Measurements from ENCODE around the gene PIAS1. TPM values are rescaled to one million over a fixed set of nuclear protein-coding genes. Genes with fewer than 3 reads are reported as not detected.

The PIAS1 gene
- total RNA-seq, 4 donors from 2014 or later, result 91.6 to 202 (median 111) TPM

DNA sequence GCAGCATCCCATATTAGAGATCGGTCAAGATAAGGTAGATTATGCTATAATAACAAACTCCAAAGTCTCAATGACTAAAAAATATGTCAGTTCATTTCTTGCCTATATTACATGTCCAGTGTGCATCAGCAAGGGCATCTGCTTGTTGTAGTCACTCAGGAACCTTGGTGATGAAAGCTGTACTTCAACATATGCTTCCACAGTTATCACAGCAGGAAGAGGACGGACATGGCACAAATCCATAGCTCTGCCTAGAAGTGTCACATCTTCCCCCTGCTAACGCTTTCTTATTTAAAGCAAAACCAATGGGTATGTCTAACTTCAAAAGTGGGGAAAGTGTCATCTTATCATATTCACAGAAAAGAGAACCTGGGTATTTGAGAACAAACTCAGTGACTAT is 20.0 kb upstream of the PIAS1 start:
- Histone ChIP-seq H3K9me3 (no peaks in the 10 kb centered on the region), H3K4me3 (replicated peaks in 1 of 3) (no peak overlapping the region), H3K27ac (no peak overlapping the region), H3K36me3 (no peaks in the 10 kb centered on the region), H3K4me1 (no peaks in the 10 kb centered on the region), H3K27me3 (no peaks in the 10 kb centered on the region)
- TF ChIP-seq, protein P1, sequence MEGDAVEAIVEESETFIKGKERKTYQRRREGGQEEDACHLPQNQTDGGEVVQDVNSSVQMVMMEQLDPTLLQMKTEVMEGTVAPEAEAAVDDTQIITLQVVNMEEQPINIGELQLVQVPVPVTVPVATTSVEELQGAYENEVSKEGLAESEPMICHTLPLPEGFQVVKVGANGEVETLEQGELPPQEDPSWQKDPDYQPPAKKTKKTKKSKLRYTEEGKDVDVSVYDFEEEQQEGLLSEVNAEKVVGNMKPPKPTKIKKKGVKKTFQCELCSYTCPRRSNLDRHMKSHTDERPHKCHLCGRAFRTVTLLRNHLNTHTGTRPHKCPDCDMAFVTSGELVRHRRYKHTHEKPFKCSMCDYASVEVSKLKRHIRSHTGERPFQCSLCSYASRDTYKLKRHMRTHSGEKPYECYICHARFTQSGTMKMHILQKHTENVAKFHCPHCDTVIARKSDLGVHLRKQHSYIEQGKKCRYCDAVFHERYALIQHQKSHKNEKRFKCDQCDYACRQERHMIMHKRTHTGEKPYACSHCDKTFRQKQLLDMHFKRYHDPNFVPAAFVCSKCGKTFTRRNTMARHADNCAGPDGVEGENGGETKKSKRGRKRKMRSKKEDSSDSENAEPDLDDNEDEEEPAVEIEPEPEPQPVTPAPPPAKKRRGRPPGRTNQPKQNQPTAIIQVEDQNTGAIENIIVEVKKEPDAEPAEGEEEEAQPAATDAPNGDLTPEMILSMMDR (IDR thresholded peaks at IDR 0.05), result no peak
- 82 to 88% methylated on average over 3 of the region's 3 CpGs for WGBS, 2 donors
- intact Hi-C loops (cut with DNase I), result no loop called here
- DNase-seq, result no peak

DNA sequence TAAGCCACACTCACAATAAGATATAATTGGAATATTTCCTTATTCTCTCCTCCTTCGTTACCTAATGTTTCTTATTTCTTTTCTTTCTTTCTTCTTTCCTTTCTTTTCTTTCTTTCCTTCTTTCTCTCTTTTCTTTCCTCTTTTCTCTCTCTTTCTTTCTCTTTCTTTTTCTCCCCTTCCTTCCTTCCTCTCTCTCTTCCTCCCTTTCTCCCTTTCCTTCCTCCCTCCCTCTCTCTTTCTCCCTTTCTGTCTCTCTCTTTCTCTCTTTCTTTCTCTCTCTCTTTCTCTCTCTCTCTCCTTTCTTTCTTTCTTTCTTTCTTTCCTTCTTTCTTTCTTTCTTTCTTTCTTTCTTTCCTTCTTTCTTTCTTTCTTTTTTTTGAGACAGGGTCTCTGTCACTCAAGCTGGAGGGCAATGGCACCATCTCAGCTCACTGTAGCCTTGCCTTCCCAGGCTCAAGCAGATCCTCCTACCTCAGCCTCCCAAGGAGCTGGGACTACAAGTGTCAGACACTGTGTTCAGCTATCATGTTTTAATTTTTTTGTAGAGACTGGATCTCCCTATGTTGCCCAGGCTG is 19.3 kb upstream of the PIAS1 start:
- H3K27me3 ChIP-seq, result no peaks in the 10 kb centered on the region
- H3K9me3 ChIP-seq, result no peaks in the 10 kb centered on the region
- no peaks in the 10 kb centered on the region for H3K36me3 ChIP-seq
- TF ChIP-seq, protein P1 (IDR thresholded peaks at IDR 0.05), result no peak
- TF ChIP-seq POLR2A (IDR thresholded peaks at IDR 0.05), result no peak
- H3K4me3 ChIP-seq (replicated peaks in 1 of 3), result no peak overlapping the region
- 85 to 92% methylated on average over 1 of the region's 1 CpG for WGBS, 2 donors
- DNase-seq, result no peak
- intact Hi-C loops (cut with DNase I), result no loop called here
- H3K4me1 ChIP-seq, result no peaks in the 10 kb centered on the region
- no peak overlapping the region for H3K27ac ChIP-seq

DNA sequence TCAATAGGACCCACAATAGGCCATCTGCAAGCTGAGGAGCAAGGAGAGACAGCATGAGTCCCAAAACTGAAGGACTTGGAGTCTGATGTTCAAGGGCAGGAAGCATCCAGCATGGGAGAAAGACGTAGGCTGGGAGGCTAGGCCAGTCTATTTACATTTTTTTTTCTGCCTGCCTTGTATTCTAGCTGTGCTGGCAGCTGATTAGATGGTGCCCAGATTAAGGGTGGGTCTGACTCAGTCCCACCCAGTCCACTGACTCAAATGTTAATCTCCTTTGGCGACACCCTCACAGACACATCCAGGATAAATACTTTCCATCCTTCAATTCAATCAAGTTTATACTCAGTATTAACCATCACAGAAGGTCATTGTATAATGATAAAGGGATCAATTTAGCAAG is 15.9 kb upstream of the PIAS1 start:
- TF ChIP-seq, protein P1 (IDR thresholded peaks at IDR 0.05), result no peak
- intact Hi-C loops (cut with DNase I), result no loop called here
- no peak overlapping the region for H3K4me3 ChIP-seq (replicated peaks in 1 of 3)
- no peaks in the 10 kb centered on the region for H3K27me3 ChIP-seq
- 85 to 96% methylated on average over 2 of the region's 2 CpGs for WGBS, 2 donors
- no peaks in the 10 kb centered on the region for H3K9me3 ChIP-seq
- DNase-seq, result no peak
- H3K36me3 ChIP-seq, result no peaks in the 10 kb centered on the region
- no peaks in the 10 kb centered on the region for H3K4me1 ChIP-seq
- no peak overlapping the region for H3K27ac ChIP-seq

DNA sequence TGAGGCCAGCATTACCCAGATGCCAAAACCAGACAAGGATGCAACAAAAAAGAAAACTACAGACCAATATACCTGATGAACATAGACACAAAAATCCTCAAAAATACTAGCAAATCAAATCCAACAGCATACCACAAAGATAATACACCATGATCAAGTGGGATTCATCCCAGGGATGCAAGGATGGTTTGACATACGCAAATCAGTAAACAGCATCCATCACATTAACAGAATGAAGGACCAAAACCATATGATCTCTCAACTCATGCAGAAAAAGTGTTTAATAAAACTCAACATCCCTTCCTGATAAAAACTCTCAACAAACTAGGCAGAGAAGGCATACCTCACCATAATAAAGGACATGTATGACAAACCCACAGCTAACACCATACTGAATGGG is 14.0 kb upstream of the PIAS1 start:
- TF ChIP-seq, protein P1 (IDR thresholded peaks at IDR 0.05), result no peak
- no peak for TF ChIP-seq POLR2A (IDR thresholded peaks at IDR 0.05)
- no peak overlapping the region for H3K4me3 ChIP-seq (replicated peaks in 1 of 3)
- no peak overlapping the region for H3K27ac ChIP-seq
- H3K36me3 ChIP-seq, result no peaks in the 10 kb centered on the region
- intact Hi-C loops (cut with DNase I), result no loop called here
- WGBS, 2 donors, result 91 to 100% methylated on average over 1 of the region's 1 CpG
- no peak for DNase-seq
- H3K4me1 ChIP-seq, result no peaks in the 10 kb centered on the region
- H3K9me3 ChIP-seq, result no peaks in the 10 kb centered on the region
- no peaks in the 10 kb centered on the region for H3K27me3 ChIP-seq

DNA sequence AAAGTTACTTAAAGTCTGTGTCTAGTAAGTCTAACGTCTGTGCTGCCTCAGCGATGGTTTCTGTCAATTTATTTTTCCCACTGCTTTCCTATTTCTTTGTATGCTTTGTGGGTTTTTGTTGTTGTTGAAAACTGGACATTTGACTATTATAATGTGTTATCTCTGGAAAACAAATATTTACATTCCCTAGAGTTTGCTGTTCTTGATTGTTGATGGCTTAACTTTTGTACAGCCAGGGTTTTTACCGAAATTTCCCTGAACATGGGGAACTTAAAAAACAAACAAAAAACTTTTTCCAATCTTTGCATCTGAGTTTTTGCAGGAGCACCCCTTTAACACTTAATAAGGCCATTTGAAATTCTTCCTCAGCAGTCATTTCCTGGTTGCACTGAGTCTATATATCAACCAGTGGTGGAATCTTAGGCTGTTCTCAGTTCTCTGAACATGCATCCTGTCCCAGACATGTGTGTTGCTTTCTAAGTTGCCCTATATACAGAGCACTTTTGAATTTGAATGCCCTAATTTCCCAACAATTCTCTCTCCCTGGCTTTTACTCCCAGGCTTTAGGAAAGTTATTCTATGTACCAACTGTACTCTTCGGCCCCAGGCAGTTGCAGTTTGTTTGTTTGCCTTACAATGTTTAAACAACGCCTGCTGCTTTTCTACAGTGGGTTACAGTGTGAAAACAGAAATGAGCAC is 11.8 kb upstream of the PIAS1 start:
- Histone ChIP-seq H3K9me3 (no peaks in the 10 kb centered on the region), H3K27me3 (no peaks in the 10 kb centered on the region), H3K4me1 (no peaks in the 10 kb centered on the region), H3K4me3 (replicated peaks in 1 of 3) (no peak overlapping the region), H3K36me3 (no peaks in the 10 kb centered on the region), H3K27ac (no peak overlapping the region)
- TF ChIP-seq POLR2A (IDR thresholded peaks at IDR 0.05), result no peak
- TF ChIP-seq, protein P1 (IDR thresholded peaks at IDR 0.05), result no peak
- intact Hi-C loops (cut with DNase I), result no loop called here
- DNase-seq, result no peak
- 88 to 89% methylated on average over 5 of the region's 5 CpGs for WGBS, 2 donors
